GM23338 (cell line): ENCODE data around the gene TENT5A.

ENCODE experiments used
- CTCF ChIP-seq, 2 experiments: fragments of 200-600 bp in 1 of 2; sonication (generic) in 1 of 2; conservative IDR thresholded peaks; 2 replicates each; pipeline versions ENCODE4 v1.5.1 to v1.6.1; 2016 to 2017; ENCODE audit warnings: antibody characterized with exemption in 2 of 2, low read depth in 2 of 2, mild to moderate bottlenecking in 2 of 2, moderate library complexity in 1 of 2
- POLR2AphosphoS5 ChIP-seq: IDR thresholded peaks from 2 replicates; pipeline ENCODE4 v1.6.1; 2016; ENCODE audit warnings: antibody characterized with exemption, low read depth

DNA sequence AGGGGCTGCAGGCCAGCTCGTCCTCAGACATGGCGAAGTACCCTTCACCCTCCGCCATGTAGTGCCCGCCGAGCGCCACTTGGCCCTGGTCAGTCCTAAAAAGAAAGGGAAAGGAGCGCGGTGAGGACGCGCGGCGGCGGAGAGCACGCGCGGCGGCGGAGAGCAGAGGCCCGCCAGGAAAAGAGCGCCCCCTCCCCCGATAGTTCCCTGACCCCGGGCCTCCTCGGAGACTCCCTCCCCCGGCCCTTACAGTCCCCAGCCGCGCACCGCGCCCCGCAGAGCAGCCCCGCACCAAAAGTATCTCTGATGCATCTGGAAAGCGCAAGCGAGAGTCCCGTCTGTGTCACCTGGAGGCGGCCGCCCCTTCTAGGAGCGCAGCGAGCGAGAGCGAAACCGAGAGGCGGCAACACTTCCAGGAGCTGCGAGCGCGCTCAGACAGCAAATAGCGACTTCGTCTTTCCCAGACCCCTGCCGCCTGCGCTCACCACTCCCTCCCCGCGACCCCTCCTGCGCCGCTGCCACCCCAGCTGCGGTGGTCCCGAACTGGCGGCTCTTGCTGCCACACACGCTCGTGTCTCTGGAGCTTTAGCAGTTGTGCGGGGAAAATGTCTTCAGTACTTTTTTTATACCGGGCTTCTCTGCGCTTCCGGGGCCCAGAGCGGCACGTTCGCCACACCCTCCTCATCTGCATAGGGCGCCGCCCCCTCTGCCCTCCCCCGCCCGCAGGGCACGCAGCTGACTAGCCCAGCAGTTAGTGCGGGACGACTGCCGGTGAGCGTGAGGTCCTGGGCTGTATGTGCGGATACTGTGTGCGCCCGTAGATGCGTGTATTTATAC, at the start of gene TENT5A:
- TF ChIP-seq CTCF (conservative IDR thresholded peaks at IDR 0.05; ENCODE audit: low read depth in 2 of 2) (peak; percentile 10 to 15; a peak in 2 of 4 replicates), POLR2AphosphoS5 (peak; percentile 56)
